Left renal cortex interstitium (tissue), 4 donors: Measurements from ENCODE around the gene ALDH8A1. TPM values are rescaled to one million over a fixed set of nuclear protein-coding genes. Genes with fewer than 3 reads are reported as not detected.

Experiments used
- DNase-seq, 4 donors: peaks; one replicate each; pipeline ENCODE4 v3.0.0-alpha.2; 2013; ENCODE audit warnings: low read depth in 4 of 4, low spot score in 2 of 4, missing footprints in 1 of 4
- polyA plus RNA-seq, 4 donors: library from polyadenylated mRNA; unstranded; fragments of 120-200 nt; gene quantifications; one replicate each; pipeline ENCODE4 v1.2.1, GENCODE V29; 2013; ENCODE audit not compliant: insufficient read length in 4 of 4

ALDH8A1 gene
- polyA plus RNA-seq, 4 donors: 19.7 to 34.5 (median 30.5) TPM

DNA sequence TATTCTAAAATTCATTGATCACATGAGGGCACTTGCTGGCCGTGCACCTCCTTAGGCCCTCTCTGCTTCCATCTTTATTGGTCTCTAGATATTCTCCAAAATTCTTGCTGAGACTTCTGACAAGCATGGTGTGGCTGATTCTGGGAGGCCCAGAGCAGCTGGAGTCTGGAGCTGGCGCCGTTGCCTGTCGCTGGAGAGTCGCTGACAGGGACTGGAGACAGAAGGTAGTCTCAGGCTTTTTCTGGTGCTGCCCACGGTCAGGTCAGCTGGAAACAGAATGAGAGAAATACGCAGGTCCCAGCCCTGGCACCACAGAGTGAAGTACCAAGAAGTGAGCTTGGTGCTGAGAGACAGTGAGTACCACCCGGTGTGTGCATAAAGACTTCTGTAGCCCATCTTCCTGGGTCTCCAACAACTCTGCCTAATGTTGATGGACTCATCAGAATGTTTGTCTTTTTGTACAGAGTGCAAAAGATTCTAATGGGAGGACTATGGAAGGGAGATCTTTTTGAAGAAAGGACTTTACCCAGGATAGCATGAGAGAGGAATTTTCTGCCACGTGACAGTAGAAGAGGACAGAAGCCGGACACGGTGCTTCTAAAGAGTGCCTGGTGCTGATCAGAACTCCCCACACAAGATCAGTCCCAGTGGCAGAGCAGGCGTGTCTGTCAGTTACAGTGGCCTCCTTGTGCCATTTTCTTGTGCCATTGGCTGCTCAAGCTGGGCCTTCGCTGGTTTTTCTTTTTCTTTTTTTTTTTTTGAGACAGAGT, 1.8 kb upstream of the ALDH8A1 start:
- DNase-seq: no peak

- DNase-seq: no peak
Measured at GRCh38 chr6:134950482-134950881, 581 bp upstream of the ALDH8A1 start.

- DNase-seq: no peak
Measured at GRCh38 chr6:134948691-134949090, 1.2 kb downstream of the ALDH8A1 start.

DNA sequence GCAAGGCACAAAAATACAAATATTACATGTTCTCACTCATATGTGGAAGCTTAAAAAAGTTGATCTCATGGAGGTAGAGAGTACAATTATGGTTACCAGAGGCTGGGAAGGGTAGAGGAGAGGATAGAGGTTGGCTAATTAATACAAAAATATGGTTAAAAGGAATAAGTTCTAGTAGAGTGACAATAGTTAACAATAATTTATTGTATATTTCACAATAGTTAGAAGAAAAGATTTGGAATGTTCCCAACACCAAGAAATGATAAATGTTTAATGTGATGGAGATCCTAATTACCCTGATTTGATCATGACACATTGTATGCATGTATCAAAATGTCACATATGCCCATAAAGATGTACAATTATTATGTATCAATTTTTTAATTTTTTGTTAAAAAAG, 1.8 kb downstream of the ALDH8A1 start:
- no peak for DNase-seq

DNA sequence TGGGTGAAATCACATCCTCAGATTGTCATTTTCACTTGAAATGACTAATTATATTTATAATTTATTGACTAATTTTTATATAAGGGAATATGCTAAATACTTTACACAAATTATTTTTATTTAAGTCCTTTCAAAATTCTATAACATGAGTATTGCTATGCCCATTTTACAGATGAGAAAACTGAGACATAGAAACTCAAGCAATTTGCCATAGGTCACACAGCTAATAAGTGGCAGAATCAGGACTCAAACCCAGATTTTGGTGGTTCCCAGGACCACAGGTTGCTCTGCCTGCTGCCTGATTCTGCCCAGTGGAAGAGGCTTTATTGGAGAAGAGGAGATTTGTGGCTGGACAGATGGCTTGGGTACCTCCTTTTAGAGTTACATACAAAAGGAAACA, 4.9 kb downstream of the ALDH8A1 start:
- DNase-seq: no peak

DNA sequence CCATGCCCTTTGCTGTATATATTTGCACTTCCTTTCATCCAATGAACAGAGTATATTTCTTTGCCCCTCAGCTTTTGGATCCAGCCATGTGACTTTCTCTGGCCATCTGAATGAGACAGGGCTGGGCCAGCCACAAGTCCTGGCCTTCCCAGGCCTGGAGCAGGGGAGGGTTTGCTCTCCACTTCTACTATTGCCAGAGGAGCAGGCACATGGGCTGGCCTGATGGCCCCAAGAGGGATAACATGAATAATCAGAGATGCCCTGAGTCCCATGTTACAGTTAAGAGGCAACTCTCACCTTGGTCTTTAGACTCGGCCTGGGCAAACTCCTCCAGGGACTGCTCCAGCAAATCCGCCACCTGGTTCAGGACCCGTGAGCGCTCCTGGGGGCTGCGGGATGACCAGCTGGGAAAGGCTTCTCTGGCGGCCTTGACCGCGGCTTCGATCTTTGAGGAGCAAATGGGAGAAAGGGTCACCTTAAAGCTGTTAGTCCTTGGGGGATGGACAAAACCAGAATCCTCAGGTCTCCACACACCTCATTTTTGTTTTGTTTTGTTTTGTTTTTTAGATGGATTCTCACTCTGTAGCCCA, 6.3 kb downstream of the ALDH8A1 start:
- DNase-seq: no peak

DNA sequence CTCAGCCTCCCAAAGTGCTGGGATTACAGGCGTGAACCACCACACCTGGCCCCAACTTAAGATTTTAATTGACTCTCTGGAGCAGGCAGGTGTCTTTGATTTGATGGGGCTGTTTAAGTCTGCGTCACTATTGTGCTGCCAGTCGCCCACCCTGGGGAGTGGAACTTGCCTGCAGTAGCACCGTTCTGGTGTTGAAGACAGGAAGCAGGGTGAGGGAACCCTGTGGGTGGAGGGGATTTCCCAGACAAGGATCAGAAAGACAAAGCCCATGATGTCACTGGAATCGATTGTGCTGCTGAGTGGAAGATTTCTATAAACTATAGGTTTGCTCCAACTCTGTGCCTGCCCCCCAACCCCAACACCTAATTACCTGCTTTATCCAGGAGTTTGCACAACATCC, 11.0 kb downstream of the ALDH8A1 start:
- no peak for DNase-seq

- no peak for DNase-seq
Measured at GRCh38 chr6:134937426-134937825, 12.5 kb downstream of the ALDH8A1 start.

DNA sequence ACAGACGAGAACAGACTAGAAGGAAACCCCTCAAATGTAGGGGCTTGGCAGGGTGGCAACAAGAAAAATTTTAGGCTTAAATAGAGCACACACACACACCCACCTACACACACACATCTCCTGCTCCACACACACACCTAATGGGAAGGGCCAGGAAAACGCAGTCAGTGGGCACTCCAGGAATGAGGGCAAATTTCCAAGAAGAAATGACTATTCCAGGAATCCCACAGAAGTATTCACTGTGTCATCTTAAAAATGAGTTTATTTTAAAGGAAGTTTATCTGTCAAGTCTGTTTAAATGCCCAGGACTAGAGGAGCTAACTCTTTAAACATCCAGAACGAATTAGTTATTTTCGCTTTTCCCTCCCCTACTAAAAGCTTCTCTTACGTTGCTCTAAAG, 13.0 kb downstream of the ALDH8A1 start:
- no peak for DNase-seq

DNA sequence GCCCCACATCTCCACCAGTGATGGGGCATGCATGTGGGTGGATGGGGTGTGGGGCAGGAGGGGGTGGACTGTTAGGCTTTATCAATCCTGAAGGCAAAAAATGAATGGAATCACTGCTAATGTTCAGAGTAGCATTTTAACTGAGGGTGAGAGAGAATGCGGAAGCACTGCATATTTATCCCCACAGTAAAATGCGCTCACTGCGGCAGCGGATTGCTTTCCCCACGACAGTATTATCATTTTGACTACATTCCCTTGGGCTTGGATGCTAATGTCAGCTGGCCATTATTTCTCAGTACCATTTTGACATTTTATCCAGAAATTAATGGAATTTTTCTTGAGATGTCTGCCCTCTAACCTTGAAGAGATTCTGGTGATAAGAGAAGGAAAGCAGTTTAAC, 13.4 kb downstream of the ALDH8A1 start:
- DNase-seq: no peak

GRCh38 chr6:134934793-134935485, 15.0 kb downstream of the ALDH8A1 start:
- DNase-seq: no peak

- DNase-seq: no peak
Measured at GRCh38 chr6:134932535-134933470, 17.1 kb downstream of the ALDH8A1 start.

GRCh38 chr6:134932098-134932497, 17.8 kb downstream of the ALDH8A1 start:
- no peak for DNase-seq

GRCh38 chr6:134930463-134930862, 19.4 kb downstream of the ALDH8A1 start:
- no peak for DNase-seq

DNA sequence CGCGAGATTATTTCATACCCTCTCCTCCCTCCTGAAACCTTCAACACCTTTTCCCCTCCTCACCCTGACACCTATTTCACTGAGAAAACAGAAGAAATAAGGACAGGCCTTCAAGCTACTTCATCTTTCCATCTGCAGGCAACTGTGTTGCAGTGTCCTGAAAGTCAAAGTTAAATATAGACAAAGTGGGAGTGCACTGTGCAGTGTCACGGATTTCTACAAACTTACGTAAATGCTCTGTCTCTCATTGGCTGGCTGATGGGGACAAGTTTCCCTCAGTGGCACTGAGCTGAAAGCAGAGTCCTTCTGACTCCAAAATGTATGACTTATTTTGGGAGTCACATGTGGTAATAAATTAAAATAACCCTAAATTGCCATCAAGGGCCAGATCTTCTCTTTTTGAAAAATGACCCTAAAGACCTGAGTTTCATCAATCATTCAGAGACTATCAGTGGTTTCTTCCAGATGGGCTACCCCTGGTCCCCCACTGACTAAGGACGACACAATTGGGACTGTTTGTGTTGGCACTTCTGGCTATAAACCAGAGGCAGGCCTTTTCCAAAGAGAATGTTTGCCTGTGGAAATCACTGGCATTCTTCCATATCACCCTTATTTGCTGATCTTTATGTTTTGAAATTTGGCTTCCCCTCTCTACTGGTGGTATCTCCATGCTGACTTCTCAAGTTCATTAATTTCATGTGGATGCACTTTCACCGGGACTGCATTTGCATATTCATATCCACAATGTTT, 21.6 kb downstream of the ALDH8A1 start:
- no peak for DNase-seq

DNA sequence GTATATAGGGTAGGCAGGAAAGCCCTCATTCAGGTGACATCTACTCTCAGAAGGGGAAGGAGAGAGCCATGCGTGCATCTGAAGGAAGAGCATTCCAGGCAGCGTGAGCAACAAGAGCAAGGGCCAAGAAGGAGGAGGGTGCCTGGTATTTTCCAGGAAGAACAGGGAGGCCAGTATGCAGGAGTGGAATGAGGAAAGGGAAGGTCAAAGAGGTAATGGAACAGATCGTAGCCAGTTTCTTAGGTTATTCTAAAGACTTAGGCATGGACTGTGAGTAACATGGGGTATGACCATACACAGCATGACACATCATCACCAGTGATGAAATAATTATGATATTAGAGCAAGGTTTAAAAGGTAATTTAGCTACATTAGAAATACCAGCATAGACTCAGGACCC, 24.1 kb downstream of the ALDH8A1 start:
- no peak for DNase-seq

- no peak for DNase-seq
Measured at GRCh38 chr6:134921721-134922261, 28.1 kb downstream of the ALDH8A1 start.

GRCh38 chr6:134921276-134921675, 28.6 kb downstream of the ALDH8A1 start:
- DNase-seq: no peak

DNA sequence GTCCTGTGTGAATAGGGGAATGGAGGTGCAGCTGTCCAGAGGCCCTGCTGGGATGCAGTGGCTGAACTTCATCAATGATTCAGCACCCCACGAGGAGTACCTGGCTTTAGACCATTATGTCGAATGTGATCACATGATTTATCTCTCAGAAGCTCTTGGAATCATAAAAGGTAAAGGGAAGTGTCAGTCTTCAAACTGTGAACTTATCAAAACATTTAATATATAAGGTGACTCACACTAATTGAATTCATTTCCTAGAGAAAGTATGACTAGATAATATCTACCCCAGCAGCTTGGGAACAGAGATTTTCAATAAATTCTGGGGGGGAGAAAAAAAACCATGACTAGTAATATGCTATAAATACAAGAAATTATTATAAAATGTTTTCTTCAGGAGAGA, 29.5 kb downstream of the ALDH8A1 start:
- DNase-seq: no peak
